Measurements from ENCODE around the gene AP5S1.

GRCh38 chr20:3815703-3816315 is 4.5 kb upstream of the AP5S1 start:
- no peak for TF ChIP-seq POLR2A (IDR thresholded peaks at IDR 0.05)
- TF ChIP-seq, protein P1, sequence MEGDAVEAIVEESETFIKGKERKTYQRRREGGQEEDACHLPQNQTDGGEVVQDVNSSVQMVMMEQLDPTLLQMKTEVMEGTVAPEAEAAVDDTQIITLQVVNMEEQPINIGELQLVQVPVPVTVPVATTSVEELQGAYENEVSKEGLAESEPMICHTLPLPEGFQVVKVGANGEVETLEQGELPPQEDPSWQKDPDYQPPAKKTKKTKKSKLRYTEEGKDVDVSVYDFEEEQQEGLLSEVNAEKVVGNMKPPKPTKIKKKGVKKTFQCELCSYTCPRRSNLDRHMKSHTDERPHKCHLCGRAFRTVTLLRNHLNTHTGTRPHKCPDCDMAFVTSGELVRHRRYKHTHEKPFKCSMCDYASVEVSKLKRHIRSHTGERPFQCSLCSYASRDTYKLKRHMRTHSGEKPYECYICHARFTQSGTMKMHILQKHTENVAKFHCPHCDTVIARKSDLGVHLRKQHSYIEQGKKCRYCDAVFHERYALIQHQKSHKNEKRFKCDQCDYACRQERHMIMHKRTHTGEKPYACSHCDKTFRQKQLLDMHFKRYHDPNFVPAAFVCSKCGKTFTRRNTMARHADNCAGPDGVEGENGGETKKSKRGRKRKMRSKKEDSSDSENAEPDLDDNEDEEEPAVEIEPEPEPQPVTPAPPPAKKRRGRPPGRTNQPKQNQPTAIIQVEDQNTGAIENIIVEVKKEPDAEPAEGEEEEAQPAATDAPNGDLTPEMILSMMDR (IDR thresholded peaks at IDR 0.05) = no peak

Data from body of pancreas (tissue), 4 donors.